Right lobe of liver (tissue), 4 donors: Measurements from ENCODE around the gene NCKAP1.

Source experiments
- POLR2A ChIP-seq: fragments of 450-650 bp; IDR thresholded peaks from one replicate; pipeline ENCODE4 v1.6.1; 2017; ENCODE audit warnings: antibody characterized with exemption, mild to moderate bottlenecking
- TF ChIP-seq, protein P1 (sequence below), 4 donors: fragments of 200-600 bp in 3 of 4; fragments of 450-650 bp in 1 of 4; IDR thresholded peaks; one replicate each; pipeline versions ENCODE4 v1.5.1 to v1.8.0; 2016 to 2022; ENCODE audit warnings: antibody characterized with exemption in 4 of 4, mild to moderate bottlenecking in 2 of 4
- donor health status: DM: no; HTN: no; CAD: no.
- donor health status: DM: no; HTN: no; CAD: no.
- donor health status: DM: no; HTN: yes; CAD: no.

DNA sequence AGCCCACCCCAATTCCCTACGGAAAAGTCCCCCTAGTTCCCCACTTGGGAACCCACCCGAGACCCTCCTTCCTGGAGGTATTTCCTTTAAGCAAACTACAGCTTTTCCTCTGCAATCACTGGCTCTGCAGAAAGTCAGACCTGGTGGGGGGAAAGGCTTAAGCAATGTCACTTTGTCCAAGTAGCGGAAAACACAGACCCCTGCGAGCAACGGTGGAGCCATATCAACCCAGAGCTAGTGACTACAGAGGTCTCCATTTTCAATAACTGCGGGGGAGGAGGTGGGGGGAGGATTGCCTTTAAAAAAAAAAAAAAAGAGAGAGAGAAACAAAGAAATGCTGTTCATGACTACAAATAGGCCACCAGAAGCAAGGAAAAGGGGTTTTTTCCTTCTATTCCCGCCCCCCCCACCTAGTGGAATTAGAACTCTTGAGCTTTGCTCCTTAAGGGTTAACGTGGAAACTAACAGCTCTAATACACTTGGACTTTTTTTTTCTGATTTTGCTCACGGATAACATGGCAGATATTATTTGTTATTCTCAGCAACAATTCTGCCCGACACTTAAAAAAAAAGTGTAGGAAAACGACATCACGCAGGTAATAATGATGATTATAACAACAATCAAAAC is 170.7 kb downstream of the NCKAP1 start:
- TF ChIP-seq POLR2A, result no peak
- TF ChIP-seq, protein P1, sequence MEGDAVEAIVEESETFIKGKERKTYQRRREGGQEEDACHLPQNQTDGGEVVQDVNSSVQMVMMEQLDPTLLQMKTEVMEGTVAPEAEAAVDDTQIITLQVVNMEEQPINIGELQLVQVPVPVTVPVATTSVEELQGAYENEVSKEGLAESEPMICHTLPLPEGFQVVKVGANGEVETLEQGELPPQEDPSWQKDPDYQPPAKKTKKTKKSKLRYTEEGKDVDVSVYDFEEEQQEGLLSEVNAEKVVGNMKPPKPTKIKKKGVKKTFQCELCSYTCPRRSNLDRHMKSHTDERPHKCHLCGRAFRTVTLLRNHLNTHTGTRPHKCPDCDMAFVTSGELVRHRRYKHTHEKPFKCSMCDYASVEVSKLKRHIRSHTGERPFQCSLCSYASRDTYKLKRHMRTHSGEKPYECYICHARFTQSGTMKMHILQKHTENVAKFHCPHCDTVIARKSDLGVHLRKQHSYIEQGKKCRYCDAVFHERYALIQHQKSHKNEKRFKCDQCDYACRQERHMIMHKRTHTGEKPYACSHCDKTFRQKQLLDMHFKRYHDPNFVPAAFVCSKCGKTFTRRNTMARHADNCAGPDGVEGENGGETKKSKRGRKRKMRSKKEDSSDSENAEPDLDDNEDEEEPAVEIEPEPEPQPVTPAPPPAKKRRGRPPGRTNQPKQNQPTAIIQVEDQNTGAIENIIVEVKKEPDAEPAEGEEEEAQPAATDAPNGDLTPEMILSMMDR (IDR thresholded peaks at IDR 0.05), result no peak
